Coronary artery (tissue), 2 donors: Measurements from ENCODE around the gene ZNF599.

Experiments
- DNase-seq: peaks from one replicate; pipeline ENCODE4 v3.0.0-alpha.2; 2017; ENCODE audit warnings: low spot score
- H3K27ac ChIP-seq, 2 donors: fragments of 200-600 bp; sonication (generic); one replicate each; pipeline ENCODE4 v1.5.1; 2016 to 2019
- H3K4me3 ChIP-seq: fragments of 200-600 bp; sonication (generic); 2 replicates; pipeline ENCODE4 v1.5.1; 2016; ENCODE audit warnings: mild to moderate bottlenecking, moderate library complexity
- CTCF ChIP-seq: fragments of 200-600 bp; sonication (generic); IDR thresholded peaks from one replicate; pipeline ENCODE4 v1.5.1; 2019; ENCODE audit warnings: antibody characterized with exemption

ZNF599 gene

GRCh38 chr19:34711890-34712289 is 61.1 kb downstream of the ZNF599 start:
- Histone ChIP-seq H3K4me3 (no peak overlapping the region), H3K27ac (no peak overlapping the region)
- TF ChIP-seq CTCF, result no peak
- DNase-seq, result no peak
